Nephron (organoid): ENCODE results near the gene NDST3.
A peak's percentile ranks its signal among the peaks of the same experiment; 100 is the strongest.

Experiments used
- H3K27ac Mint-ChIP-seq, 3 experiments: 2 replicates each; pipeline ENCODE4 v1.8.0; 2020; ENCODE audit warnings: mixed read lengths in 3 of 3, mild to moderate bottlenecking in 2 of 3, moderate library complexity in 1 of 3
- H3K27me3 Mint-ChIP-seq: 2 replicates; pipeline ENCODE4 v1.8.0; 2021; ENCODE audit warnings: low read depth, mild to moderate bottlenecking, moderate library complexity, mixed read lengths
- H3K36me3 Mint-ChIP-seq: 2 replicates; pipeline ENCODE4 v1.8.0; 2020; ENCODE audit warnings: low read depth, mixed read lengths
- H3K4me1 Mint-ChIP-seq: 2 replicates; pipeline ENCODE4 v1.8.0; 2020; ENCODE audit warnings: mixed read lengths
- H3K4me3 Mint-ChIP-seq, 3 experiments: 2 replicates each; pipeline ENCODE4 v1.8.0; 2020; ENCODE audit warnings: mild to moderate bottlenecking in 3 of 3, mixed read lengths in 3 of 3, moderate library complexity in 2 of 3
- H3K9me3 Mint-ChIP-seq: 2 replicates; pipeline ENCODE4 v1.8.0; 2020; ENCODE audit warnings: mixed read lengths
- CTCF ChIP-seq, 3 experiments: fragments of 200-600 bp; sonication (generic); IDR thresholded peaks; one replicate each; pipeline ENCODE4 v1.5.0; 2021; ENCODE audit warnings: antibody characterized with exemption in 3 of 3; ENCODE audit not compliant: unreplicated experiment in 3 of 3

The NDST3 gene

GRCh38 chr4:118112117-118113046, 78.1 kb downstream of the NDST3 start:
- Mint-ChIP-seq H3K27ac (peak overlapping the region; percentile 9 to 58 (median 29)), H3K4me1 (peaks cover 7% of the 10 kb centered on the region), H3K9me3 (no peaks in the 10 kb centered on the region)

GRCh38 chr4:118113220-118113619, 78.9 kb downstream of the NDST3 start:
- no peak overlapping the region for H3K4me3 Mint-ChIP-seq
- H3K4me1 Mint-ChIP-seq = peaks cover 7% of the 10 kb centered on the region
- no peak for TF ChIP-seq CTCF (IDR thresholded peaks at IDR 0.05; ENCODE audit: unreplicated experiment in 3 of 3)
- H3K9me3 Mint-ChIP-seq = no peaks in the 10 kb centered on the region
- no peaks in the 10 kb centered on the region for H3K36me3 Mint-ChIP-seq
- no peaks in the 10 kb centered on the region for H3K27me3 Mint-ChIP-seq
- H3K27ac Mint-ChIP-seq = peak overlapping the region in 1 of 3 experiments; percentile 29

More at GRCh38 chr4:118112117-118113046, 78.1 kb downstream of the NDST3 start:
- TF ChIP-seq CTCF (IDR thresholded peaks at IDR 0.05; ENCODE audit: unreplicated experiment in 3 of 3) = no peak
- no peaks in the 10 kb centered on the region for H3K27me3 Mint-ChIP-seq
- H3K4me3 Mint-ChIP-seq = no peak overlapping the region
- peaks cover 4% of the 10 kb centered on the region for H3K36me3 Mint-ChIP-seq

- Mint-ChIP-seq H3K4me3 (no peak overlapping the region), H3K36me3 (no peaks in the 10 kb centered on the region), H3K27me3 (no peaks in the 10 kb centered on the region), H3K4me1 (peaks cover 7% of the 10 kb centered on the region), H3K9me3 (no peaks in the 10 kb centered on the region), H3K27ac (no peak overlapping the region)
- TF ChIP-seq CTCF (IDR thresholded peaks at IDR 0.05; ENCODE audit: unreplicated experiment in 3 of 3) = no peak
Measured at GRCh38 chr4:118114720-118115119, 80.4 kb downstream of the NDST3 start.

- no peak overlapping the region for H3K4me3 Mint-ChIP-seq
Measured at GRCh38 chr4:118120120-118120760, 86.0 kb downstream of the NDST3 start.

GRCh38 chr4:118124997-118125396, 90.7 kb downstream of the NDST3 start:
- H3K27ac Mint-ChIP-seq = no peak overlapping the region
- H3K27me3 Mint-ChIP-seq = no peaks in the 10 kb centered on the region
- H3K9me3 Mint-ChIP-seq = peaks cover 18% of the 10 kb centered on the region
- H3K4me1 Mint-ChIP-seq = no peaks in the 10 kb centered on the region
- no peak overlapping the region for H3K4me3 Mint-ChIP-seq
- TF ChIP-seq CTCF (IDR thresholded peaks at IDR 0.05; ENCODE audit: unreplicated experiment in 3 of 3) = no peak
- no peaks in the 10 kb centered on the region for H3K36me3 Mint-ChIP-seq

More at GRCh38 chr4:118120120-118120760, 86.0 kb downstream of the NDST3 start:
- no peaks in the 10 kb centered on the region for H3K27me3 Mint-ChIP-seq
- no peak overlapping the region for H3K27ac Mint-ChIP-seq
- H3K9me3 Mint-ChIP-seq = no peaks in the 10 kb centered on the region
- no peaks in the 10 kb centered on the region for H3K4me1 Mint-ChIP-seq
- no peaks in the 10 kb centered on the region for H3K36me3 Mint-ChIP-seq
- no peak for TF ChIP-seq CTCF (IDR thresholded peaks at IDR 0.05; ENCODE audit: unreplicated experiment in 3 of 3)
